GM12878 (cell line): ENCODE results near the gene TNRC6B.

Experiments
- BACH1 ChIP-seq: fragments of 450-650 bp; IDR thresholded peaks from 2 replicates; pipeline ENCODE4 v1.6.1; 2017; ENCODE audit warnings: mild to moderate bottlenecking, borderline replicate concordance
- CHD2 ChIP-seq: IDR thresholded peaks from 2 replicates; pipeline ENCODE4 v1.6.1; 2011; ENCODE audit warnings: low read depth, low read length, improper control_type of control experiment, borderline replicate concordance
- CREB1 ChIP-seq: IDR thresholded peaks from 2 replicates; pipeline ENCODE4 v1.6.1; 2012; ENCODE audit warnings: low read depth, mild to moderate bottlenecking, inconsistent platforms
- NRF1 ChIP-seq: conservative IDR thresholded peaks from 2 replicates; pipeline ENCODE4 v1.6.1; 2011; ENCODE audit warnings: mild to moderate bottlenecking, low read depth, low read length, improper control_type of control experiment
- PAX8 ChIP-seq: fragments of 450-650 bp; IDR thresholded peaks from 2 replicates; pipeline ENCODE4 v1.6.1; 2017; ENCODE audit warnings: mild to moderate bottlenecking, moderate library complexity
- PKNOX1 ChIP-seq: fragments of 450-650 bp; IDR thresholded peaks from 2 replicates; pipeline ENCODE4 v1.6.1; 2016; ENCODE audit warnings: mild to moderate bottlenecking
- POLR2A ChIP-seq: IDR thresholded peaks from 2 replicates; pipeline ENCODE4 v1.6.1; 2011; ENCODE audit warnings: low read depth, mild to moderate bottlenecking, low read length
- RFX5 ChIP-seq: IDR thresholded peaks from 2 replicates; pipeline ENCODE4 v1.6.1; 2011; ENCODE audit warnings: low read depth, low read length, improper control_type of control experiment
- SMC3 ChIP-seq: IDR thresholded peaks from 2 replicates; pipeline ENCODE4 v1.6.1; 2011; ENCODE audit warnings: low read length, improper control_type of control experiment, borderline replicate concordance
- SUZ12 ChIP-seq: fragments of 200-600 bp; sonication (generic); IDR thresholded peaks from one replicate; pipeline ENCODE4 v1.6.1; 2018; ENCODE audit warnings: antibody characterized with exemption, mild to moderate bottlenecking; ENCODE audit not compliant: unreplicated experiment
- TAF1 ChIP-seq: IDR thresholded peaks from 2 replicates; pipeline ENCODE4 v1.6.1; 2011; ENCODE audit warnings: mild to moderate bottlenecking, low read depth, low read length, borderline replicate concordance
- TARDBP ChIP-seq: IDR thresholded peaks from 2 replicates; pipeline ENCODE4 v1.6.1; 2016; ENCODE audit warnings: borderline replicate concordance
- USF1 ChIP-seq: IDR thresholded peaks from 2 replicates; pipeline ENCODE4 v1.6.1; 2011; ENCODE audit warnings: borderline replicate concordance, low read depth, mild to moderate bottlenecking, moderate library complexity, mixed read lengths, low read length; ENCODE audit not compliant: insufficient read depth; ENCODE audit errors: extremely low read length
- USF2 ChIP-seq: IDR thresholded peaks from 2 replicates; pipeline ENCODE4 v1.6.1; 2011; ENCODE audit warnings: low read depth, low read length, improper control_type of control experiment, borderline replicate concordance

- TF ChIP-seq NRF1: no peak
- no peak for TF ChIP-seq POLR2A
- TF ChIP-seq PKNOX1: no peak
- no peak for TF ChIP-seq SUZ12
- no peak for TF ChIP-seq PAX8
- no peak for TF ChIP-seq TARDBP
- no peak for TF ChIP-seq USF2
- TF ChIP-seq TAF1: no peak
- TF ChIP-seq CREB1: no peak
- TF ChIP-seq CHD2: no peak
- no peak for TF ChIP-seq SMC3
- TF ChIP-seq RFX5: no peak
- TF ChIP-seq USF1: no peak
- TF ChIP-seq BACH1: no peak
Measured at GRCh38 chr22:40190501-40190900, 12.8 kb downstream of the TNRC6B start.
